ENCODE data around the gene NAA16.

NAA16 gene

GRCh38 chr13:41293272-41293671, 17.8 kb upstream of the NAA16 start:
- TF ChIP-seq ZNF274 (IDR thresholded peaks at IDR 0.05; ENCODE audit: low read depth, low read length), result no peak
- H3K4me3 ChIP-seq (ENCODE audit: low read length), result no peak overlapping the region

GRCh38 chr13:41294914-41295313, 16.2 kb upstream of the NAA16 start:
- no peak overlapping the region for H3K4me3 ChIP-seq (ENCODE audit: low read length)
- TF ChIP-seq ZNF274 (IDR thresholded peaks at IDR 0.05; ENCODE audit: low read depth, low read length), result no peak

DNA sequence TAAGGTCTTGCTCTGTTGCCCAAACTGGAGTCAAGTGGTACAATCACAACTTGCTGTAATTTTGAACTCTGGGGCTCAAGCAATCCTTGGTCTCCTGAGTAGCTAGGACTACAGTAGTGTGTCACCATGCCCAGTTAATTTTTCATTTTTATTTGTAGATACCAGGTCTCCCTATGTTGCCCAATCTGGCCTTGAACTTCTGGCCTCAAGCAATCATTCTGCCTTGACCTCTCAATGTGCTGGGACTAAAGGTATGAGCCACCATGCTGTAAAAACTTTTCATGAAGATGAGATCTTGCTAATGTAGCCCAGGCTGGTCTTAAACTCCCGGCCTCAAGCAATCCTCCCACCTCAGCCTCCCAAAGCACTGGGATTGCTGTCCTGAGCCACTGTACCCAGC, 15.1 kb upstream of the NAA16 start:
- H3K4me3 ChIP-seq (ENCODE audit: low read length), result no peak overlapping the region
- no peak for TF ChIP-seq ZNF274 (IDR thresholded peaks at IDR 0.05; ENCODE audit: low read depth, low read length)

- no peak for TF ChIP-seq ZNF274 (IDR thresholded peaks at IDR 0.05; ENCODE audit: low read depth, low read length)
- H3K4me3 ChIP-seq (ENCODE audit: low read length), result no peak overlapping the region
These were observed 14.0 kb upstream of the NAA16 start for GRCh38 chr13:41296879-41297646.

DNA sequence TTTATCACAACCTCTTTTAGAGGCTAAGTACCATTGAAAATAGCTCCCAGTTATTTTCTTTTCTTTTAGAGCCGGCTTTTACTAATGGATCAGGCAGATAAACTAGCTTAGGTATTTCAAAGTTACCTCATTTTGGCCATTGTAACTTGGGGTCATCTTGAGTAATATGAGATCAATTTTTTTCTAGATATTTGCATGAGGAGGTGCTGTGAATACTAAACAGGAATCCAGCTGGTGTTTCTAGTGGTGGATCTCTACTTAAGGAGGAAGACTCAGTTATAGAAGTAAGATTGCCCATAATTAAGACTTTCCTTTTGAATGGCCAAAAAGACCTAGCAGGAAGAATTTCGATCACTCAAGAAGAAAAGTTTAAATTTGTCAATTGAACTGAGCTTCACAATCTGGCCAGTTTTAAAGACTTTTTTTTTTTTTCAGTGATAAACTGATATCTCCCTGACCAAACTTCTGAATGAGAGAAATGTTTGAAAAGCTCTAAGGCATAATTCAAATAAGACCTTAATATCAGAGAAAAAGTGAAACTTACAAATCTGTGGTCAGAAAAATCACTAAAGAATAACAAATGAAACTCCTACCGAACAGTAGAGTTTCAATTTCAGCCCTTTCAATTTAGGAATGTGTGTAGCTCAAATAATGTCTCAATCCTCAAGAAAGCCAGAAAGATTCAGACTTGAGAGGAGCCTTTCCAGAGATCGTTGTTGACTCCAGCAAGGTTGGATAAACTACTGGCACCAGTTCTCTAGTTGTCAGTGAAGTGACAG, 11.6 kb upstream of the NAA16 start:
- peak overlapping the region; percentile 43; the same call in 1 of the 2 replicates for H3K4me3 ChIP-seq (ENCODE audit: low read length)
- TF ChIP-seq ZNF274 (IDR thresholded peaks at IDR 0.05; ENCODE audit: low read depth, low read length), result no peak

DNA sequence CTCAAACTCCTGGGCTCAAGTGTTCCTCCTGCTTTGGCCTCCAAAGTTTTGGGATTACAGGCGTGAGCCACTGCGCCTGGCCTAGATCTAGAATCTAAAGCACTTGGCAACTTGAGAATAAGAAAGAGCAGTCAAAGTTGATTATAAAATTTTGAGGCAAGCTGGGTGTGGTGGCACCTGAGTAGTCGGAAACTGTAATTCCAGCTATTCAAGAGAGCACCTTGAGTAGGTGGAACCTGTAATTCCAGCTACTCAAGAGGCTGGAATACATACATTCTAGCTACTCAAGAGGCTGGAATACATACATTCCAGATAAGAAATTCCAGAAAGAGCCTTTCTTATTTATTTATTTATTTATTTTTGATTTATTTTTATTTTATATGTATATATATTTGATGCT, 8.3 kb upstream of the NAA16 start:
- TF ChIP-seq ZNF274 (IDR thresholded peaks at IDR 0.05; ENCODE audit: low read depth, low read length), result no peak
- H3K4me3 ChIP-seq (ENCODE audit: low read length), result no peak overlapping the region

DNA sequence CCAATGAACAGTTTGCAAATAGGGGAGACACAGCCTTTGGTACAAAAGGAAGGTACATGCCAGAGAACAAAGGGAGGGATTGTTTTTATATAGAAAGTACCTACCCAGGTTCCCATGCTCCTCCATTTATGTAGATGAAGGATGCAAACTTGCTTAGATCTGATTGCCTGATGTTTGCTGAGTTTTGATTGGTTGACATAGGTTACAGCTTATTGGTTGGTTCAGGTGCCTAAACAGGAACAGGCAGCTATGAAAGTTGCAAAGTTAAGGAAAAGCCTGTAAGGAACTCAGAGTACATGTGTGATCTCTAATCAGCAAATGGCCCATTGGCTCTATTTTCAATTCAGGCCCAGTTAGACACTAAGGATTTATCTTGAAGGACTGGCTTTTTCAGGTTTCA, 6.5 kb upstream of the NAA16 start:
- no peak for TF ChIP-seq ZNF274 (IDR thresholded peaks at IDR 0.05; ENCODE audit: low read depth, low read length)
- H3K4me3 ChIP-seq (ENCODE audit: low read length), result no peak overlapping the region

GRCh38 chr13:41306271-41307145, 4.6 kb upstream of the NAA16 start:
- no peak for TF ChIP-seq ZNF274 (IDR thresholded peaks at IDR 0.05; ENCODE audit: low read depth, low read length)
- H3K4me3 ChIP-seq (ENCODE audit: low read length), result no peak overlapping the region

GRCh38 chr13:41307884-41308640, 3.0 kb upstream of the NAA16 start:
- H3K4me3 ChIP-seq (ENCODE audit: low read length), result no peak overlapping the region
- no peak for TF ChIP-seq ZNF274 (IDR thresholded peaks at IDR 0.05; ENCODE audit: low read depth, low read length)

- peak overlapping the region; percentile 76 for H3K4me3 ChIP-seq (ENCODE audit: low read length)
- no peak for TF ChIP-seq ZNF274 (IDR thresholded peaks at IDR 0.05; ENCODE audit: low read depth, low read length)
These were observed 524 bp downstream of the NAA16 start for GRCh38 chr13:41311406-41312175.

DNA sequence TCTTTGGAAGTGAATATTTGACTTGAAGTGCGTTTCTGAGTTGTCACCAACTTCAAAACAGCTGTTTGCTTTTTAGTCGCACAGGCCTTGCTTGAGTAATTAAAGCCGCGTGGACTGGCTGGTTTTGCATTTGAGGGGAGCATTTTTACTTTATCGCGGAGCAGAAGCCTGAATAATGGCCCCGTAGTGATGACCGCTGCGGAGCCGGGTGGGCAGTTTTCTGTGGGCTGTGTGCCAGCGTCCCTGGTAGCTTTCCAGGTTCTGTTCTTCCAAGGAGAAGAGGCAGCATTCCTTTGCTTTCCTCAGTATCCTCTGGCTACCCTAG, 1.1 kb downstream of the NAA16 start:
- TF ChIP-seq ZNF274 (IDR thresholded peaks at IDR 0.05; ENCODE audit: low read depth, low read length), result no peak
- H3K4me3 ChIP-seq (ENCODE audit: low read length), result peak overlapping the region; percentile 76

- TF ChIP-seq ZNF274 (IDR thresholded peaks at IDR 0.05; ENCODE audit: low read depth, low read length), result no peak
- peak overlapping the region; percentile 76 for H3K4me3 ChIP-seq (ENCODE audit: low read length)
These were observed 2.0 kb downstream of the NAA16 start for GRCh38 chr13:41313117-41313516.

DNA sequence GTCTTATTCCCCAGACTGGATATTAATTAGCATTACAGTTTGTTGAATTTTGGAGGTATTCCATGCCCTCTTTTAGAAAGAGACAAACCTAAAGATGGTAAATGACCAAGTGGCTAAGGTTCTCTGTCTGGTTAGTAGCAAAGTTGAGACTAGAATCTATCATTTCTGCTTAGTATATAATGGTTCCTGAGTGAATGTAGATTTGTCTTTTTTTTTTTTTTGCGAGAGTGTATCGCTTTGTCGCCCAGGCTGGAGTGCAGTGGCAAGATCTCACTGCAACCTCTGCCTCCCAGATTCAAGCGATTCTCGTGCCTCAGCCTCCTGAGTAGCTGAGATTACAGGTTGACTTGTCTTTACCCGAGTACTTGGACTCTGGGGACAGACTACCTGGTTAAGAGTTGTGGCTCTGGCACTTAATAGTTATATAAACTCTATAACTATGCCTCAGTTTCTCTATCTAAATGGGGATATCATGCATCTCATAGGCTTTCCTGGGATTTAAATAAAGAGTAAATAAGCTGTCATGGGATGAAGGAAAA, 2.7 kb downstream of the NAA16 start:
- no peak for TF ChIP-seq ZNF274 (IDR thresholded peaks at IDR 0.05; ENCODE audit: low read depth, low read length)
- no peak overlapping the region; the same call in 1 of the 2 replicates for H3K4me3 ChIP-seq (ENCODE audit: low read length)
